ENCODE results near the gene ATP1B3.
"Not testable (repeated sequence)": the region's sequence is repeated elsewhere in the genome, so short reads cannot be mapped to it uniquely, and the experiment has no call there.

ATP1B3 gene

GRCh38 chr3:141971571-141971970 lies 95.1 kb downstream of the ATP1B3 start:
- Histone ChIP-seq H3K79me2 (ENCODE audit: control insufficient read depth, low read length) (no peaks in the 10 kb centered on the region), H3K4me2 (ENCODE audit: low read length) (no peak overlapping the region), H3K27me3 (ENCODE audit: control insufficient read depth, low read length) (no peaks in the 10 kb centered on the region), H3K36me3 (ENCODE audit: control insufficient read depth, low read length) (peaks cover 60% of the 10 kb centered on the region), H3K4me1 (ENCODE audit: control insufficient read depth, low read length) (no peaks in the 10 kb centered on the region), H4K20me1 (ENCODE audit: control insufficient read depth, insufficient read depth, low read depth, low read length) (no peaks in the 10 kb centered on the region), H3K9me3 (ENCODE audit: control insufficient read depth, insufficient read depth, low read length) (no peaks in the 10 kb centered on the region), H3K27ac (ENCODE audit: low read depth, low read length) (no peak overlapping the region), H3K9me2 (replicated peaks; ENCODE audit: control insufficient read depth, low read length) (no peaks in the 10 kb centered on the region), H3K4me3 (ENCODE audit: low read length) (no peak overlapping the region), H3F3A (ENCODE audit: control insufficient read depth, insufficient read depth) (peaks cover under 1% of the 10 kb centered on the region)
- no peak for TF ChIP-seq CTCF (IDR thresholded peaks at IDR 0.05; ENCODE audit: low read depth, low read length, poor library complexity, severe bottlenecking)
- TF ChIP-seq EZH2phosphoT487 (IDR thresholded peaks at IDR 0.05; ENCODE audit: borderline replicate concordance, low read length) = no peak

- TF ChIP-seq EZH2phosphoT487 (IDR thresholded peaks at IDR 0.05; ENCODE audit: borderline replicate concordance, low read length) (no peak), CTCF (IDR thresholded peaks at IDR 0.05; ENCODE audit: low read depth, low read length, poor library complexity, severe bottlenecking) (no peak)
- no peaks in the 10 kb centered on the region for H3K9me2 ChIP-seq (replicated peaks; ENCODE audit: control insufficient read depth, low read length)
- no peaks in the 10 kb centered on the region for H4K20me1 ChIP-seq (ENCODE audit: control insufficient read depth, insufficient read depth, low read depth, low read length)
- no peaks in the 10 kb centered on the region for H3K4me1 ChIP-seq (ENCODE audit: control insufficient read depth, low read length)
- no peaks in the 10 kb centered on the region; the same call in 1 of the 2 replicates for H3F3A ChIP-seq (ENCODE audit: control insufficient read depth, insufficient read depth)
- no peak overlapping the region for H3K4me2 ChIP-seq (ENCODE audit: low read length)
- H3K9me3 ChIP-seq (ENCODE audit: control insufficient read depth, insufficient read depth, low read length) = no peaks in the 10 kb centered on the region
- no peak overlapping the region for H3K4me3 ChIP-seq (ENCODE audit: low read length)
- no peaks in the 10 kb centered on the region for H3K27me3 ChIP-seq (ENCODE audit: control insufficient read depth, low read length)
- peaks cover 58% of the 10 kb centered on the region for H3K36me3 ChIP-seq (ENCODE audit: control insufficient read depth, low read length)
- H3K79me2 ChIP-seq (ENCODE audit: control insufficient read depth, low read length) = no peaks in the 10 kb centered on the region
- no peak overlapping the region for H3K27ac ChIP-seq (ENCODE audit: low read depth, low read length)
Observed at GRCh38 chr3:141972399-141972798, 96.0 kb downstream of the ATP1B3 start.

GRCh38 chr3:141974777-141975176 lies 98.3 kb downstream of the ATP1B3 start:
- H3K27ac ChIP-seq (ENCODE audit: low read depth, low read length); H3K4me2 ChIP-seq (ENCODE audit: low read length); H3K79me2 ChIP-seq (ENCODE audit: control insufficient read depth, low read length); H3K4me1 ChIP-seq (ENCODE audit: control insufficient read depth, low read length); H3F3A ChIP-seq (ENCODE audit: control insufficient read depth, insufficient read depth); H4K20me1 ChIP-seq (ENCODE audit: control insufficient read depth, insufficient read depth, low read depth, low read length); H3K27me3 ChIP-seq (ENCODE audit: control insufficient read depth, low read length); H3K9me2 ChIP-seq (replicated peaks; ENCODE audit: control insufficient read depth, low read length); H3K4me3 ChIP-seq (ENCODE audit: low read length); H3K9me3 ChIP-seq (ENCODE audit: control insufficient read depth, insufficient read depth, low read length): not testable (repeated sequence)
- peaks cover 62% of the 10 kb centered on the region for H3K36me3 ChIP-seq (ENCODE audit: control insufficient read depth, low read length)
